K562 treated with DMSO at 1 percent for 12 hours (cell line): ENCODE results near the gene NCBP1. TPM values are rescaled to one million over a fixed set of nuclear protein-coding genes. Genes with fewer than 3 reads are reported as not detected.

Source experiments
- total RNA-seq: library from RNA; unstranded; fragments of 300-600 nt; gene quantifications from 2 replicates; pipeline ENCODE4 v1.2.3, GENCODE V29; 2022; ENCODE audit not compliant: insufficient read depth

NCBP1 gene, protein sequence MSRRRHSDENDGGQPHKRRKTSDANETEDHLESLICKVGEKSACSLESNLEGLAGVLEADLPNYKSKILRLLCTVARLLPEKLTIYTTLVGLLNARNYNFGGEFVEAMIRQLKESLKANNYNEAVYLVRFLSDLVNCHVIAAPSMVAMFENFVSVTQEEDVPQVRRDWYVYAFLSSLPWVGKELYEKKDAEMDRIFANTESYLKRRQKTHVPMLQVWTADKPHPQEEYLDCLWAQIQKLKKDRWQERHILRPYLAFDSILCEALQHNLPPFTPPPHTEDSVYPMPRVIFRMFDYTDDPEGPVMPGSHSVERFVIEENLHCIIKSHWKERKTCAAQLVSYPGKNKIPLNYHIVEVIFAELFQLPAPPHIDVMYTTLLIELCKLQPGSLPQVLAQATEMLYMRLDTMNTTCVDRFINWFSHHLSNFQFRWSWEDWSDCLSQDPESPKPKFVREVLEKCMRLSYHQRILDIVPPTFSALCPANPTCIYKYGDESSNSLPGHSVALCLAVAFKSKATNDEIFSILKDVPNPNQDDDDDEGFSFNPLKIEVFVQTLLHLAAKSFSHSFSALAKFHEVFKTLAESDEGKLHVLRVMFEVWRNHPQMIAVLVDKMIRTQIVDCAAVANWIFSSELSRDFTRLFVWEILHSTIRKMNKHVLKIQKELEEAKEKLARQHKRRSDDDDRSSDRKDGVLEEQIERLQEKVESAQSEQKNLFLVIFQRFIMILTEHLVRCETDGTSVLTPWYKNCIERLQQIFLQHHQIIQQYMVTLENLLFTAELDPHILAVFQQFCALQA
- 10.9 and 27.7 TPM in 2 replicates for total RNA-seq

DNA sequence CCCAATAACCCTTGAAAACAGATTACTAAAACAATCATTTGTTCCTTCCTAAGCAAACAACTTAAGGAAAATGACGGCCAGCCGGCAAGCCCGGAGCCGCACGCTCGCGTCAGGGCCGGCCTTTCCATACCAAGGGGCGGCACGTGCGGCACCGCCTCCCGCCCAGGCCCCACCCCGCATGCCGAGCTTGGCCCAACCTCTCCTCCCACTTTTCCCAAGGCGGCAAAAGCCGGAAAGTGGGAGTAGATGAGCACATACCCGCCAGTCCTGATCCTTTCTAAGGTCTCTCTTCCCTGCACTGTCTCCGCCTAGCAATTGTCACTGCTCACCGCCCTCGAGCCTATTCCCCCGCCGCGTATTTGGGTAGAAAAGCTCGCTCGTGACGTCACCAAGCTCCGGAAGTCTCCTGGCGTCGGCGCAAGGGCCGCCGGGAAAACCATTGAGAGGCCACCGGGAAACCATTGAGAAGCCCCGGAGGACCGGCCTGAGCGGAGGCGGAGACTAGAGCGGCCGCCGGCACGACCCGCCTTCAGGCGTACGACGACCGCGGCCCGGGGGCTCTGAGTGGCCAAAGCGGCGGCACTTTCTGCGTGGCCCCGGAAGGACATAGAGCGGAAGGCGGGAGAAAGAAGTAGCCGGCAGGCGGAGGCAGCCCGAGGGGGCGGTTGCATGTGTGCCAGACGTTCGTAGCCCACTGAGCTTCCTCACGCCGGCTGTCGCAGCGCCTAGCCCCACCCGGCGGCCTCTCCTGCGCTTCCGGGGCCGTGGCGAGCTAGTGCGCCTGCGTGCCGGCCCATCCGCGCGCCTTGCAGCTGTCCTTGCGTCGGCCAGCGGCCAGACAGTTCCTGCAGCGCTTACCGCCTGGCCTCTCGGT, at the start of gene NCBP1, which contains the start of gene TSTD2:
Gene NCBP1, plus strand, starts transcription at position 837 of the 874 bp plus-strand sequence. CDS start 61 bp downstream, outside the sequence.
Gene TSTD2, minus strand, starts transcription at position 384 of the 874 bp plus-strand sequence. CDS start 5,806 bp downstream, outside the sequence.

DNA sequence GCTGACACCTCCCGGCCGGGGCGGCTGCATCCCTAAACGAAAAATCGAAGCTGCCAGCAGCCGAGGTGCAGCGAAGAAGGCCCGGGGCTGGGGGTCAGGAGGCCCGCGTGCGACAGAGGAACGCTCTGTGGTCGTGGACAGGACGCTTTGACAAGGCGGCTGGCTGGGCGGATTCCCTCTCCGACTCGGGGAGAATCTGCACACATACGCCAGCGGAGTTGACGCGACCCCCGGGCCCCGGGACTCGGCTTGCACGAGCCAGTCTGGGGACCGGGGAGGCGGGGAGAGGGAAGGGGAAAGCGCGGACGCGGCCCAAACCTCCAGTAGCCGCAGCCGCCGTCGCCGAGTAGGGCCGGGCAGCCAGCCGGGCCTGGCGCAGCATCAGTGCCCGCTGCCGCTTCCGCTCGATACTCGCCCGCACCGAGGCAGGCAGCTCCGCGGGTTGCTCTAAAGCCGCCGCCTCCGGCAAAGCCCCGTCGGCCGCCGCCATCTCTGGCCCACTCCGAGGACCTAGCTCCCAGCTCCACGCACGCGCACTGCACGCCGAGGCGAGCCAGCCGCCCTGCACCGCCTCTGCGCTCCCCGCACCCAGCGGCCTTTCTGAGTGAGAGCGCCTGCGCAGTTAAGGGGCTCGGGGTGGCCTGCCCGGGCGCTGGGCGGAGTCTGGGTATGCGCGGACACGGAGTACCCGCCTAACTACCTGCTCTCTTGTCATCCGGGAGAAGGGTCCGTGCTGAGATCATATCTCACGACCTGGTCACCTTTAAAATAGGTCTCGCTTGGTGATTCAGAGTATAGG, 63.4 kb downstream of the NCBP1 start, which contains the start of gene XPA:
Gene XPA, minus strand, starts transcription at position 538 of the 799 bp plus-strand sequence. Its CDS starts 48 bp downstream, at position 490.

Other genes with a start within 250 kb of the NCBP1 start
- 7.2 and 13.6 TPM in 2 replicates for gene TDRD7, start 221.7 kb upstream of the NCBP1 start, total RNA-seq
- gene TMOD1, start 132.2 kb upstream of the NCBP1 start, total RNA-seq, result 9.8 and 22.2 TPM in 2 replicates
- 4.0 and 18.9 TPM in 2 replicates for gene TSTD2, start 453 bp upstream of the NCBP1 start, total RNA-seq
- gene XPA, start 63.5 kb downstream of the NCBP1 start, total RNA-seq, result 7.6 and 20.4 TPM in 2 replicates
- gene FOXE1, start 219.4 kb downstream of the NCBP1 start, total RNA-seq, result not detected in 2 replicates